Right lobe of liver (tissue), 6 donors: ENCODE data around the gene HERC6. TPM values are rescaled to one million over a fixed set of nuclear protein-coding genes. Genes with fewer than 3 reads are reported as not detected.
"Not testable (repeated sequence)": the region's sequence is repeated elsewhere in the genome, so short reads cannot be mapped to it uniquely, and the experiment has no call there.

Experiments
- ATAC-seq, 4 donors: fragments of 200-7000 bp; cut with Tn5 transposase; one replicate each; pipeline ENCODE4 v1.9.1; 2020; ENCODE audit warnings: mild to moderate bottlenecking in 4 of 4, moderate library complexity in 4 of 4
- DNase-seq, 3 donors: peaks; one replicate each; pipeline ENCODE4 v3.0.0-alpha.2; 2020
- H3K27ac ChIP-seq, 3 donors: fragments of 200-600 bp; one replicate each; pipeline ENCODE4 v1.8.0; 2022
- H3K27me3 ChIP-seq, 2 donors: fragments of 200-600 bp; one replicate each; pipeline ENCODE4 v1.8.0; 2022
- H3K36me3 ChIP-seq, 4 donors: fragments of 200-600 bp; sonication (generic) in 1 of 4; one replicate each; pipeline versions ENCODE4 v1.5.1 to v1.8.0; 2017 to 2022; ENCODE audit warnings: control low read depth in 1 of 4
- H3K4me1 ChIP-seq, 4 donors: fragments of 200-600 bp; sonication (generic) in 1 of 4; one replicate each; pipeline versions ENCODE4 v1.5.1 to v1.8.0; 2017 to 2022; ENCODE audit warnings: control low read depth in 1 of 4
- H3K4me3 ChIP-seq, 3 donors: fragments of 200-600 bp; one replicate each; pipeline ENCODE4 v1.8.0; 2022
- H3K9me3 ChIP-seq, 4 donors: fragments of 200-600 bp; sonication (generic) in 1 of 4; one replicate each; pipeline versions ENCODE4 v1.5.1 to v1.8.0; 2017 to 2022; ENCODE audit warnings: control low read depth in 1 of 4
- CTCF ChIP-seq, 4 donors: fragments of 200-600 bp in 3 of 4; fragments of 450-650 bp in 1 of 4; IDR thresholded peaks; one replicate each; pipeline versions ENCODE4 v1.5.1 to v1.8.0; 2016 to 2022; ENCODE audit warnings: antibody characterized with exemption in 4 of 4, mild to moderate bottlenecking in 2 of 4
- POLR2A ChIP-seq: fragments of 450-650 bp; IDR thresholded peaks from one replicate; pipeline ENCODE4 v1.6.1; 2017; ENCODE audit warnings: antibody characterized with exemption, mild to moderate bottlenecking
- WGBS: methylation state at CpG from one replicate; pipeline ENCODE4 v1.1.6; 2018; ENCODE audit warnings: low coverage, low lambda C conversion rate; ENCODE audit not compliant: insufficient coverage; ENCODE audit errors: missing lambda C conversion rate; 5-methylcytosine and 5-hydroxymethylcytosine counted together
- intact Hi-C, 2 donors: fragments of 100-400 bp; cut with DNase I; formaldehyde crosslinking; loops; one replicate each; pipeline versions ENCODE4 v1.11.2 to v1.14.1; 2022
- total RNA-seq, 6 experiments: library from RNA; depleted of rRNA in 2 of 6; stranded (reverse); fragments of >200 nt in 2 of 6; fragmentation: NEBNext Ultra II Directional in 3 of 6; extraction: Animal tissue kit (Norgen Biotek cat#: 25700) in 3 of 6; gene quantifications; one replicate each; pipeline versions ENCODE4 v1.1.0 to v1.2.4, GENCODE V29; 2016 to 2023
- donor health status: DM: no; HTN: yes; CAD: no.
- donor health status: DM: no; HTN: no; CAD: no.
- donor health status: DM: no; HTN: no; CAD: no.
- donor health status: DM: no; HTN: yes; CAD: no.
- donor health status: DM: no; HTN: yes; CAD: no.

Gene HERC6
- total RNA-seq, 6 experiments from 2014 or later: 1.7 to 4.2 (median 3.6) TPM

GRCh38 chr4:88435987-88436693, 57.5 kb downstream of the HERC6 start:
- no peak for ATAC-seq
- 100% methylated on average over 1 of the region's 1 CpG for WGBS

GRCh38 chr4:88437873-88438272, 59.2 kb downstream of the HERC6 start:
- intact Hi-C loops, ATAC-seq, H3K27me3 ChIP-seq, H3K36me3 ChIP-seq, H3K4me1 ChIP-seq, H3K4me3 ChIP-seq, DNase-seq, H3K27ac ChIP-seq, H3K9me3 ChIP-seq: not testable (repeated sequence)
- WGBS: 100% methylated on average over 2 of the region's 4 CpGs

More at GRCh38 chr4:88435987-88436693, 57.5 kb downstream of the HERC6 start:
- no peaks in the 10 kb centered on the region for H3K4me1 ChIP-seq
- no peak for DNase-seq
- H3K4me3 ChIP-seq: no peak overlapping the region
- no peak for TF ChIP-seq POLR2A
- TF ChIP-seq CTCF (IDR thresholded peaks at IDR 0.05): no peak
- H3K27me3 ChIP-seq: no peaks in the 10 kb centered on the region
- H3K9me3 ChIP-seq: no peaks in the 10 kb centered on the region
- intact Hi-C loops: no loop called here
- H3K27ac ChIP-seq: no peak overlapping the region
- no peaks in the 10 kb centered on the region for H3K36me3 ChIP-seq

GRCh38 chr4:88439161-88439760, 60.6 kb downstream of the HERC6 start:
- WGBS: 95% methylated on average over 3 of the region's 3 CpGs
- ATAC-seq (no peak), DNase-seq (no peak)
- no peak overlapping the region for H3K27ac ChIP-seq
- H3K4me3 ChIP-seq: no peak overlapping the region
- no peaks in the 10 kb centered on the region for H3K36me3 ChIP-seq
- intact Hi-C loops: no loop called here
- no peaks in the 10 kb centered on the region for H3K4me1 ChIP-seq
- H3K27me3 ChIP-seq: no peaks in the 10 kb centered on the region
- no peak for TF ChIP-seq POLR2A
- TF ChIP-seq CTCF (IDR thresholded peaks at IDR 0.05): no peak
- no peaks in the 10 kb centered on the region for H3K9me3 ChIP-seq

- intact Hi-C loops: no loop called here
- no peaks in the 10 kb centered on the region for H3K27me3 ChIP-seq
- WGBS: 100% methylated on average over 1 of the region's 1 CpG
These were observed 61.5 kb downstream of the HERC6 start for GRCh38 chr4:88440146-88440545.

More at GRCh38 chr4:88440146-88440545, 61.5 kb downstream of the HERC6 start:
- H3K4me1 ChIP-seq: no peaks in the 10 kb centered on the region
- no peak overlapping the region for H3K4me3 ChIP-seq
- no peaks in the 10 kb centered on the region for H3K9me3 ChIP-seq
- H3K27ac ChIP-seq: no peak overlapping the region
- ATAC-seq (no peak), DNase-seq (no peak)
- TF ChIP-seq CTCF (IDR thresholded peaks at IDR 0.05): no peak
- no peak for TF ChIP-seq POLR2A
- H3K36me3 ChIP-seq: no peaks in the 10 kb centered on the region
